Activated gamma-delta T cell (primary cell): ENCODE results near the gene TCF15.
"Not testable (repeated sequence)": the region's sequence is repeated elsewhere in the genome, so short reads cannot be mapped to it uniquely, and the experiment has no call there.

ENCODE experiments used
- DNase-seq: peaks from one replicate; lab custom pipeline; 2025; lab: John Stamatoyannopoulos, UW

The TCF15 gene

DNA sequence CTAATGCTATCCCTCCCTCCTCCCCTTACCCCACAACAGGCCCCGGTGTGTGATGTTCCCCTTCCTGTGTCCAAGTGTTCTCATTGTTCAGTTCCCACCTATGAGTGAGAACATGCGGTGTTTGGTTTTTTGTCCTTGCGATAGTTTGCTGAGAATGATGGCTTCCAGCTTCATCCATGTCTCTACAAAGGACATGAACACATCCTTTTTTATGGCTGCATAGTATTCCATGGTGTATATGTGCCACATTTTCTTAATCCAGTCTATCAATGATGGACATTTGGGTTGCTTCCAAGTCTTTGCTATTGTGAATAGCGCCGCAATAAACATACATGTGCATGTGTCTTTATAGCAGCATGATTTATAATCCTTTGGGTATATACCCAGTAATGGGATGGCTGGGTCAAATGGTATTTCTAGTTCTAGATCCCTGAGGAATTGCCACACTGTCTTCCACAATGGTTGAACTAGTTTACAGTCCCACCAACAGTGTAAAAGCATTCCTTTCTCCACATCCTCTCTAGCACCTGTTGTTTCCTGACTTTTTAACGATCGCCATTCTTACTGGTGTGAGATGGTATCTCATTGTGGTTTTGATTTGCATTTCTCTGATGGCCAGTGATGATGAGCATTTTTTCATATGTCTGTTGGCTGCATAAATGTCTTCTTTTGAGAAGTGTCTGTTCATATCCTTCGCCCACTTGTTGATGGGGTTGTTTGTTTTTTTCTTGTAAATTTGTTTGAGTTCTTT is 31.0 kb downstream of the TCF15 start:
- not testable (repeated sequence) for DNase-seq

DNA sequence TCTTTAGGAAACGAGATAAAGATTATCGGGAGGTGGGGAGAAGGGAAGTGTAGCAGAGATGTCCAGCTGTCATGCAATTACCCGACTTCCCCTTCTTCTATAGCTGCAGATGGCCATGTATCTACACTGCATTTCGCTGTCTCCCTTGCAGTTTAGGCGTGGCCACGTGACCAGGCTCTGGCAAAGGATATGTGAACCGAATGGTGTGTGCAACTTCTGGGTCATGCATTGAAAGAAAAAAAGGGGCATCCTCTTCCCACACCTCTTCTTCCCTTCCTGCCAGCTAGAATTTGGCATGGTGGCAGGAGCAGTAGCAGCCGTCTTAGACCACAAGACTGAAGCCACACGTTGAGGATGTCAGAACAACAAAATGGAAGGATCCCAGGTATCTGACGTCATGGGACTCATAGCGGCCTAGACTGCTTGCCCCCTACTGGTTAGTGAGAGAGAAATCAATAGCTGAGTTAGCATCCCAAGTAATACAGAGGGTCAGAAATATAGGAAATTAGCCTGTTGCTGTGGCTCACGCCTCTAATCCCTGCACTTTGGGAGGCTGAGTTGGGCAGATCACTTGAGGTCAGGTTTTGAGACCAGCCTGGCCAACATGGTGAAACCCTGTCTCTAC is 32.8 kb downstream of the TCF15 start:
- no peak for DNase-seq

DNA sequence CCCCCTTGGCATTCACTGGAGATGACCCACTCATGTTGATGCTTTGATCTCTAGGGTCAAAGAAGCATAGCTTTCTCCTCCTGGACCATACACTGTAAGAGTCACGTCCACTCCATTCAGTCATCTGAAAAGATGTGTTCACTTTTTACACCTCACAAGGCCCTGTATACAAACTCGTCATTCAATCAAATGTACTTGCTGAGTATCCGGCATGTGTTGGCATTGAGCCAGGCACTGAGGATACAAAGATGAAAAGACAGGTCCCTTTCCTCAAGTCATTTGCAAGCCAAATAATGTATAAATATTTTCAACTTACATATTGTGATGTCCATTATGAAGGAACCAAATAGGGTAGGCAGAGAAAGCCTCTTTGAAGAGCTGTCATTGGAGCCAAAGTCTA is 34.0 kb downstream of the TCF15 start:
- DNase-seq, result no peak

DNA sequence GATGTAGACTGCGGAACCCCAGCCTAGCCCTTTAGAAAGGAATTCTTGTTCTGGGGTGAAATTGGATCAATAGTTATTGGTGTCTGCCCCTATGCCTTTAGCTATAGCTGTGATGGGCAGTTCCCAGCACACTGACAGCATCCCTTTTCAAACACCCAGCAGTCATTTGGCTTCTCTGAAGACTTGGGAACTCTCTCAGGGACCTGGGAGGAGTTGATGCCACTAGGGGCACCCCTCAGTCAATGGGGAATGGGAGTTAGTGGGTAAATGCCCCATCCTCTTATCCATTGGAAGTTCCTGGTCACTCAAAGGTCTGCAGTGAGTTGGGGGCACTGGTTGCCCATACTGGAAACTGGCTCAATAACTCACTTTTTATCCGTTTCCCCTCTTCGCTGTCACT is 34.9 kb downstream of the TCF15 start:
- no peak for DNase-seq

DNA sequence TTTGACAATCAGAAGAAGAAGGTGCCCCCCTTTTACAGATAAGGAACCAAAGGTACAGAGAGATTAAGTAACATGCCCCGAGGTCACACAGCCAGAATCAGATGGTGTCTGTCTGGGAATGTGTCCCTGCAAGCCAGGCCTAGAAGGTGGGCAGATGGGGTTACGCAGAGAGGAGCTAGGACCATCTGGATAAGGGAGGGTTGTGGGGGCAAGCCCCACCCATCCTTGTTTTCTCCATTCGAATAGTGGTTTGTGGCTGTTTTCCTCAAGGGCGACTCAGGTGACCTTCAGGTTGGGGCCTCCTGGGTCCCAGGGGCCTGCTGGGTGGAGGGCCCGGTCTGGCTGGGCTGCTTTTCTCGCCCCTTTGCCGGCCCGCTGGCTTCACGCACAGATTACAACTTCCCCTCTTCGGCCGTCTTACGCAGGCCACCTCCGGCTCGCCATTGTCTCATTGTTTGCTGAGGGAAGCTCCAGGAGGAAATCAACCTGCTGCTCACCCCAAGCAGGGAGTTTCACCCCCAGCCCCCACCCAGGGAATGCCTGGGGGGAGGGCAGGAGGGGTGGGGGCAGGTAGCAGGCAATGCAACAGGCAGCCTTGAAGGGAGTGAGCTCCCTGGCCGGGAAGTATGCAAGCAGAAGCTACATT is 35.7 kb downstream of the TCF15 start:
- DNase-seq, result no peak

DNA sequence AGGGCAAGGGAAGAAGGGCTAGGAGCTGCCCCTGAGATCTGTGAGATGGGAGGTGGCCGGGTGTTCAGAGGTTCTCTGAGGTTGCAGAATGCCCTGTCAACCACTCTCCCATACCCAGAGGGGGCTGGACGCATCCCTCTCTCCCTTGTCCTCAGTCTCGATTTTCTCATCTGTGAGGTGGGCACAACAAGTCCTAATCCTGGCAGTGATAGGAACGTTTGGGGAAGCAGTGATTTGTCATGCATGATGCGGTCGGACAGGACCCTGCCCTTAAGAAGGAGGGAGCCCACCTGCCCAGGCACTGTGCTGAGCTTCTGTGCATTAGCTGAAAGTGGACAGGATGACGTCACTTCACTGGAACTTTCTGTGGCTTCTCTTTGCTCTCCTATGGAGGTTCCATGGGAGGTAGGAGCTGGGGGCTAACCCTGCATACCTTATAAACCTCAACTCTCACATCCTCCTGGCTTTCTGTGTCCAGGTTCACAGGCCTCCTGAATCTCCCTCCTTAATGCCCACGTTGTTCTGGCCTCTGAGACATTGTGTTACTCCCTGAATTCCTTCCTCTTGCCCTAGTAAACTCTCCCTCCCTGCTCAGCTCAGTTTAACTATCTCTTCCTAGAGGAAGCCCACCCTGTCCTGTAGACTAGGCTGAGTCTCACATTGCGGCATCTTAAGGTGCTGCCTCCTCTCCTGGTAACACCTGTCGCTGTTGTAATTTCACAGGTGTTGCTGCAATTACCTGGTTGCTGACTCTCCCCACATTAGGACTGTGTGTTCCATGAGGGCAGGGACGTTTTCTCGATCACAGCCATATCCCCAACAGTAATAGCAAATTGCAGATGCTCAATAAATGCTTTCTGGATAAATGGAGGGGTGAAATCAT is 36.5 kb downstream of the TCF15 start:
- no peak for DNase-seq

DNA sequence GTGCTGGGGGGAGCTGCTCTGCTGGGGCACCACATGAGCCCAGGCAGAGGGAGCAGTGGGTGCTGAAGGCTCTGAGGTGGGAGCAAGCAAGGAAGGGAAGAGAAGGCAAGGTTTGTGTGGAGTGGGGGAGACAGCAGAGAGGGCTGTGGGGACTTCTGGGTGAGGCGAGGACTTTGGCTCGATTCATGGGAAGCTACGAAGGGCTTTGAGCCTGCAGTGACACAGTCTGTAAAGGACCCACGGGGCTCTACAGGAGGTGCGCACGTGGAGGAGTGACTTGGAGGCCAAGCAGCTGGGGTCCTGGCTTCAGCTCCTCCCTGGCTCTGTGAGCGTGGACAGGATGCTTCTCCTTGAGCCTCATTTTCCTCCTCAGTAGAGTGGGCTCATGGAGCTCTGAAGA is 37.4 kb downstream of the TCF15 start:
- no peak for DNase-seq

DNA sequence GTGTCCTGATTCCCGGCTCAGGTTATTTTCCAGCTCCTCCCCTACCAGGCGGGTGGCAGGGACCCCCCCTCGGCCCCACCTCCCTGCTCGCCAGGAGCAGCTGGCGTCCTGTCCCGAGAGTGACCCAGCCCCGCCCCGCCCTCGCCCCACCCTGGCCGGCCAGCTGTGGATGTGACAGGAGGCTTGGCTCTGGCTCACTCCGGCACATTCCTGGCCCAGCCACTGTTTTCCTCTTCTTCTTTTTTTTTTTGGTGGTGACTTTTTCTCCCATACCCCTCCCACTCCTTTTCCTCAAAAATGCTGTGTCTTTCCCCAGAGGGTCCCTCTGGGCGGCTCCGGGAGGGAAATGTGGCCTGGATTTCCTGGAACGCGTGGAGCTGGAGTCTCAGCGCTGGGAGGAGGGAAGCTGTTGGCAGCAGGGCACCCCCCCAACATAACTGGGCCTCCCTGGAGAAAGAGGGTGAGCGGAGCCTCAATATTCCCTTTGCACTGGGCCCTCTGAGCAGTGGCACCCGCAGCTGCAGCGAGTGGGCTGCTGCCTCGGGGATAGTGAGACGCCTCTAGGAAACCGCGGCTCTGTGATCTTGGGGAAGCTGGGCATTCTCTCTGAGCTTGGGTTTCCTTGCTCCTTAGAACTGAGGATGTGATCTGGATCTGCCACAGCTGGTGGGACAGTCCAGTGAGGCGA is 38.2 kb downstream of the TCF15 start:
- no peak for DNase-seq

DNA sequence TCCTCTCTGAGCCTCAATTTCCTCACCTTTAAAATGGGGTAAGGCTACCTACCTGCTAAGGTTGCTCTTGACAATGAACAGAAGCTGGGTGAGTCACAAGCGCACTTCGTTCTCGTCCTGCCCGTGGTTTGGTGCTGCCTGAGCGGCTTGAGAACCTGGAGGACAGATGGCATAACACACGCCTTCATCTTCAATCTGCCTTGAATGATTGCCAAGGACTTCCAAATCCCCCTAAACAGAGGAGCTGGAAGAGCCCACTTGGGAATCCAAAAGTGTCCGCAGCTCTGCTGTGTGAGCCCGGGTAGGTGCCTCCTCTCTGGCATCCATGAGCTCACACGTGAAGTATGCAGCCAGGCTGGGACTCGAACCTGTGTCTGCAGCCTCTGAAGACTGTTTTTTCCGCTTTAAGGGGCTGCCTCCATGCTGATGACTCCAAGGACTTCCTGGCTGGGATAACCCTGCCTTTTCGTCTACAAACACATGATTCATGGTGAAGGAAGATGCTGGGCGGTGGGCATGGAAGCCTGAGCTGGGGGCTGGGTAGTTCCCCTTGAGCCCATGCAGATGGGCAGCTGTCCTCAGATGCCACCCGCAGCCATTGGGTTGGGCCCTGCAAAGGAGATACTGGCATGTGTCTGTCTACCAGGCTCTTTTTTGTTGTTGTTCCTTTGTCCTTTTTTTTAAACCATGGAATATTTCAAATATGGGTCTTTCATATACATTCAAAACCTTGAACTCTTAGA is 41.3 kb downstream of the TCF15 start:
- DNase-seq, result no peak

DNA sequence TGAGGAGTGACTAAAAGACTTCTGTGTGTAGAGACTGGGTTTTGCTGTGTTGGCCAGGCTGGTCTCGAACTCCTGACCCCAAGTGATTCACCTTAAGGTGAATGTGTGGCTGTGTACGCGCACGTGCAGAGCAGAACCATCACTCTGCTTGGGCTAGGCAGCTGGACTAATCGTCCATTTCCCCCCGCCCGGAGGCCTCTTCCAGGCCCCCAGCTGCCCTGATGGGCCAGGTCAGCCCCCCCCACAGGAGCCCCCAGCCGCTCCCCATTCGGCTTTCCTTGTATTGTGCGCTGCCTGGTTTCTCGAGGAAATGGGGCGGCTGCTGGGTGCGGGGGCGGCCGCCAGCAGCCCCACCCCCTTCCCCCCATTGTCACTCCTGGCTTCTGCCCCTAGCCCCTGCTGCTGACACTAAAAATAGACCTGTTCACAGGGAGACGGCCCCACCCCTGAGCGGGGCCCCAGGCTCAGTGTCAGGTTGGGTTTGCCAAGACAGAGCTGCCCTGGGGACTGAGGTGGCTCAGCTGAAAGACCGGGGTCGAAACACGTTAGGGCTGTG is 41.9 kb downstream of the TCF15 start:
- no peak for DNase-seq

DNA sequence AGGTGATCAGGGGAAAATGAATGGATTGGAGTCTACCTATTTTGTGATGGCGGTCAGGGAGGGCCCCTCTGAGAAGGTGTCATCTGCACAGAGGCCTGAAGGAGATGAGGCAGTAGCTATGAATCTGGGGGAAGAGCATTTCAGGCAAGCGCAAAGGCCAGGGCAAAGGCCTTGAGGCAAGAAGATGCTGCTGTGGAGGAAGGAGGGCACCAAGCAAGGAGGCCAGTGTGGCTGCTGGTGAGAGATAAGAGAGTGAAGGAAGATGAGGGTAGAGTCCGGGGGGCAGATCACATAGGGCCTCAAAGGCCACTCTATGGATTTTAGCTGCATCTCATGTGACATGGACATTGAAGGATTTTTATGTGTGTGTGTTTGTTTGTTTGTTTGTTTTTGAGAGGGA is 45.9 kb downstream of the TCF15 start:
- no peak for DNase-seq

DNA sequence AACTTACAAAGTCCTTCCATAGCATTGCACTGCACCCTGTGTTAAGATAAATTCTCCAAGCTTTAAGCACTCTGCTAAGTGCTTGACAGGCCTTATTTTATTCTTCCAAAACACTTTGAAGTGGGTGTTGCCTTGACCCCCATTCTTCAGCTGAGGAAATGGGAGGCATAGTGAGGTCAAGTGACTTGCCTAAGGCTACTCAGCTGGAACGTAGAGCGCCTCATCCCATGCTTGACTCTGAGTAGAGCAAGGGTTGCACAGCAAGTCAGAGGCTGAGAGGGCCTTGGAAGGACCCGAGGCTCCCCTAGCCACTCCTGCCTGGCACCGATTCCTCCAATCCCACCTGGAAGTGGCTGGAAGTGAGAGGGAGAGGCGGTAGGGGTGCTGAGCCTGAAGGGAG is 46.9 kb downstream of the TCF15 start:
- no peak for DNase-seq

DNA sequence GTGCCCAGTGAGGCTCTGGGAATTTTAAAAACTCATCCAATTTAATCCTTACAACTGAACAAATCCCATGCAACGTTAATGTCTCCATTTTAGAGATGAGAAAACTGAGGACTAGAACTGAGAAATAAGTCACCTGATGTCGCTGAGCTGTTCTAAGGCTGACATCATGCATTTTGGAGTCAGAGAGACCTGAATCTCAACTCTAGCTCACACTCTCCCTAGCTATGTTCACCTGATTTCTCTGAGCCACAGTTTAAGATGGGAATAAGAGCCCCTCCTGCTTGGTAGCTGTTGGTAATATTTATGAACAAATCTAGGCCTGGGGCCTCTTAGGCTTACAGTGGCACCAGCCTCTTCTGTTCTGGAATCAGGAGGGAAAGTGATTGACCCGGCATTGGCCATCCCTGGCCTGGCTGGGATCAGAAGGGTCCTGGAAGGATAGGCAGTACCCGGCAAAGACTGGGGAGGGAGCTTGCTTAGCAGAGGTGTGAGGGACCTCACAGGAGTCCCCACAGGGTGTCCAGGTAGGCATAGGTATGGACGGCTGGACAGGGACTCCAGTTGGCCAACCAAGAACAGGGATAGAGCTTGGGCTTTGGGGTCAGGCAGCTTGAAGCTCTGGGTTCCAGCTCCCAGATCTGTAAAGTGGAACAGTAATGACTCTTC is 47.7 kb downstream of the TCF15 start:
- no peak for DNase-seq

DNA sequence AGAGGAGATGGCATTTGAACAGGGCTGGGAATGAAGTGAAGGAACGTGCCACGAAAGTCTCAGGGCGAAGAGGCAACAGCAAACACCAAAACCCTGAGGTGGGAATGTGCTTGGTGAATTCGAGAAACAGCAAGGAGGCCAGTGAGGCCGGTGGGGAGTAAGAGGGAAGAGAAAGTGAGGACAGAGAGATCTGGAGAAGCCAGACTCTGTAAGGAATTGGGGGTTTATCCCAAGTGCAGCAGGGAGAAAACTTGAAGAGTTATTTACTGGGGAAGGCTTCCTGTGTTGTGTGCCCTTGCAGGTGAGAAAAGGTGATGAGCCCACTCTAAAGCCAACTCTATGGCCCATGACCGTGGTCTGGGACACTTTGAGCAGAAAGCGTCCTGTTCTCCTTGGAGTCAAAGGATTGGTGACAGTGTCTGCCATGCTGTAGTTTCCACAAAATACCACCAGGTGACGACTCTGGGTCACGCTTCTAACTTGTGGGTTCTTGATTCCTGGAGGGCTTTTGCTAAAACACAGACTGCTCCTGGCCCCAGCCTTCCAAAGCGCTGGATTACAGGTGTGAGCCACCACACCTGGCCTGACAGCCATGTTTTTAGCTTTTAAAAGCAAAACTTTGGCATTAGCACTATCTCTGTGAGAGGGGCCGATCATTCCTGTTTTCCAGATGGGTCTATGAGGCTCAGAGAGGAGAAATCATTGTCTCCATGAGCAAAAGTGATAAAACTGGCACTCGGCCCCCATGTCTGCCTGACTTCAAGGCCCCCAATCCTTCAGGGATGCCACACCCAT is 48.5 kb downstream of the TCF15 start:
- DNase-seq, result no peak

DNA sequence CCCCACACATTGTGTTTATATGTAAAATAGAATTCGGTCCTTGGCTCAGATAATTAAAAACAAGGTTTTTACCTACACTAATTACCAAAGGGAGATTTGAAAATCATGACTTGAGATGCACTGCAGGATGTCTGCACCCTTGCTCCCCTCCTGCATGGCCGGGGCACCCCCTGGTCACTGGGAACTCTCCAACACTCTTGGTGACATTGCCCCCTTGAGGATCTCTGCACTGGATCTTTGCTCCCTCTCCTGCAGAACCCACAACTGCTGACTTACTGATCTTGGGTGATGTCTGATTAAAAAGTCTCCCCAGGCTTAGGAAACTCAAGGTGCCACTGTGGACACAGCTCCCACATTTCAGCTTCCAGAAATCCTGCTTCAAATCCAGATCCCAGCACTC is 49.4 kb downstream of the TCF15 start:
- no peak for DNase-seq

DNA sequence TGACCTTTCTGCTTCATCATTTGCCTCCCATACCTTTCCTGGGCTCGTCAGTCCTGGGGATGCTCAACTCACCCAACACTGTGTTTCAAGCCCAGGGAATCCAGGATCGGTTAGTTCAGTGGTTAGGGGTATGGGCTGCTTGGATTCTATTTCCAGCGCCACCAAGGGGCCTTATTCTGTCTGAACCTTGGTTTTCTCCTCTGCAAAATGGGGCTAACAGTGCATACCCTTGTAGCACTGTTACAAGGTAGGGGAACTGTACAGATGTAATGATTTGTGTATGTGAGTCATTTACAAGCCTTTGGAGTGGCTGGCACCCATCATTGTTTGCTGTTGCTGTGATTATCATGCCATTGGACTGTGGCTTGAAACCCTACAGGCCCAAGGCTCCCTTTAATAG is 52.0 kb downstream of the TCF15 start:
- DNase-seq, result no peak

DNA sequence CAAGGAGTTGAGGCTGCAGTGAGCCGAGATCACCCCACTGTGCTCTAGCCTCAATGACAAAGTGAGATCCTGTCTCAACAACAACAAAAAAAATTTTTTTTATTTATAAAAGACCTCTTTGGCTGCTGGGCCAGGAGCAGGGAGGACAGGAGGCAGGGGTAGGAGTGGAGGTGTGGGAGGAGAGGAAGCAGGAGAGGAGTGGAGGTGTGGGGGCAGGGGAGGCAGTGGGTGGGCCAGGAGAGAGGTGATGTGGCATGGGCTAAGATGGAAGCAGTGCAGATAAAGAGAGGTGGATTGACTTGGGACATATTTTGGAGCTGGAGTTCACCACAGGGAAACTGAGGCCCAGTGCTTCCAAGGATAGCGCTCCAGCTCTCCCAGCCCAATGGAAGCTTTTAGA is 53.1 kb downstream of the TCF15 start:
- no peak for DNase-seq

DNA sequence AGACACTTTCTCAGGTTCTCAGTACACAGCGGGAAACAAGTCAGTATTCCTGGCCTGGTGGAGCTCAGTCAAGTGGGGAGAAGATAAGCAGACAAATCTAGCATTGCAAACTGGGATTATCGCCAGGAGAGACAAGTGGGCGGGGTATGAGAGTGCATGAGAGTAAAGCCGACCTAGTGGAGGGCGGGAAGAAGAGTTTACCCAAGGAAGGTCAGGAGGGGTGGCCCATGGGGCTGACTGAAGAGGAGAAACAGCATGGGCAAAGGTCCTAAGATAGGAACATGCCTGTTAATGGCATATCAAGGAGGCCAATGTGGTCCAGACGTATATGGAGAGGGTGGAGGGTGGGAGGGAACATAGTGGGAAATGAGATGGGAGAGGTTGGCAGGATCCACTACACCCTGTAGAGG is 54.1 kb downstream of the TCF15 start:
- DNase-seq, result no peak
